BJ (cell line): Measurements from ENCODE around the gene SETD2. TPM values are rescaled to one million over a fixed set of nuclear protein-coding genes. Genes with fewer than 3 reads are reported as not detected.
"Not testable (repeated sequence)": the region's sequence is repeated elsewhere in the genome, so short reads cannot be mapped to it uniquely, and the experiment has no call there.

Experiments
- CTCF ChIA-PET: fragments of 350-600 bp; formaldehyde crosslinking; extraction: SDS; loops from one replicate; lab custom pipeline; 2021; ENCODE audit warnings: antibody characterized with exemption, inconsistent platforms; lab: Yijun Ruan, JAX
- POLR2A ChIA-PET: fragments of 300-600 bp; sonication (Branson Sonifier 250); formaldehyde crosslinking; extraction: SDS; loops from one replicate; lab custom pipeline; 2021; ENCODE audit warnings: antibody characterized with exemption; lab: Charles Lee
- DNase-seq: peaks from one replicate; pipeline ENCODE4 v3.0.0-alpha.2; 2011; ENCODE audit warnings: low read depth
- H3K27me3 ChIP-seq: 2 replicates; pipeline ENCODE4 v1.6.0; 2011; ENCODE audit warnings: low read length; ENCODE audit not compliant: control insufficient read depth, insufficient read depth
- H3K36me3 ChIP-seq: 2 replicates; pipeline ENCODE4 v1.5.1; 2011; ENCODE audit warnings: low read length; ENCODE audit not compliant: control insufficient read depth, insufficient read depth
- H3K4me3 ChIP-seq: 2 replicates; pipeline ENCODE4 v1.5.1; 2011; ENCODE audit warnings: low read depth, mild to moderate bottlenecking, control low read depth, low read length
- polyA plus RNA-seq: library from polyadenylated mRNA; depleted of rRNA; stranded (reverse); fragments of >200 nt; gene quantifications from 2 replicates; pipeline ENCODE4 v1.2.3, GENCODE V29; 2011
- TF ChIP-seq, protein P1 (sequence below): IDR thresholded peaks from 2 replicates; pipeline ENCODE4 v1.5.1; 2011; ENCODE audit warnings: low read depth, mild to moderate bottlenecking, control low read depth, inconsistent platforms, low read length, moderate library complexity; ENCODE audit not compliant: insufficient read depth

The SETD2 gene
- polyA plus RNA-seq, 1 experiment: 12.9 TPM

GRCh38 chr3:47197287-47197686, 33.4 kb upstream of the SETD2 start:
- CTCF ChIA-PET: no interaction called here
- no peak for DNase-seq
- no peaks in the 10 kb centered on the region for H3K27me3 ChIP-seq
- POLR2A ChIA-PET: no interaction called here
- TF ChIP-seq, protein P1, sequence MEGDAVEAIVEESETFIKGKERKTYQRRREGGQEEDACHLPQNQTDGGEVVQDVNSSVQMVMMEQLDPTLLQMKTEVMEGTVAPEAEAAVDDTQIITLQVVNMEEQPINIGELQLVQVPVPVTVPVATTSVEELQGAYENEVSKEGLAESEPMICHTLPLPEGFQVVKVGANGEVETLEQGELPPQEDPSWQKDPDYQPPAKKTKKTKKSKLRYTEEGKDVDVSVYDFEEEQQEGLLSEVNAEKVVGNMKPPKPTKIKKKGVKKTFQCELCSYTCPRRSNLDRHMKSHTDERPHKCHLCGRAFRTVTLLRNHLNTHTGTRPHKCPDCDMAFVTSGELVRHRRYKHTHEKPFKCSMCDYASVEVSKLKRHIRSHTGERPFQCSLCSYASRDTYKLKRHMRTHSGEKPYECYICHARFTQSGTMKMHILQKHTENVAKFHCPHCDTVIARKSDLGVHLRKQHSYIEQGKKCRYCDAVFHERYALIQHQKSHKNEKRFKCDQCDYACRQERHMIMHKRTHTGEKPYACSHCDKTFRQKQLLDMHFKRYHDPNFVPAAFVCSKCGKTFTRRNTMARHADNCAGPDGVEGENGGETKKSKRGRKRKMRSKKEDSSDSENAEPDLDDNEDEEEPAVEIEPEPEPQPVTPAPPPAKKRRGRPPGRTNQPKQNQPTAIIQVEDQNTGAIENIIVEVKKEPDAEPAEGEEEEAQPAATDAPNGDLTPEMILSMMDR: no peak
- no peaks in the 10 kb centered on the region for H3K36me3 ChIP-seq
- H3K4me3 ChIP-seq: no peak overlapping the region

- ChIA-PET POLR2A (no interaction called here), CTCF (no interaction called here)
- TF ChIP-seq, protein P1: no peak
- Histone ChIP-seq H3K27me3 (no peaks in the 10 kb centered on the region), H3K36me3 (no peaks in the 10 kb centered on the region), H3K4me3 (no peak overlapping the region)
- no peak for DNase-seq
These were observed 31.1 kb upstream of the SETD2 start for GRCh38 chr3:47194994-47195393.

GRCh38 chr3:47193871-47194859, 30.3 kb upstream of the SETD2 start:
- no peaks in the 10 kb centered on the region for H3K27me3 ChIP-seq
- TF ChIP-seq, protein P1: no peak
- H3K4me3 ChIP-seq: no peak overlapping the region
- ChIA-PET CTCF (no interaction called here), POLR2A (no interaction called here)
- no peak for DNase-seq
- no peaks in the 10 kb centered on the region for H3K36me3 ChIP-seq

GRCh38 chr3:47186285-47186684, 22.4 kb upstream of the SETD2 start:
- POLR2A ChIA-PET: no interaction called here
- DNase-seq: no peak
- CTCF ChIA-PET: interaction anchor here (0.5 kb wide), 1 partner anchor 72 kb away, joined by 3 read pairs; no protein-coding TSS in a partner anchor
- TF ChIP-seq, protein P1: no peak
- H3K4me3 ChIP-seq: no peak overlapping the region
- H3K27me3 ChIP-seq: no peaks in the 10 kb centered on the region
- no peaks in the 10 kb centered on the region for H3K36me3 ChIP-seq

DNA sequence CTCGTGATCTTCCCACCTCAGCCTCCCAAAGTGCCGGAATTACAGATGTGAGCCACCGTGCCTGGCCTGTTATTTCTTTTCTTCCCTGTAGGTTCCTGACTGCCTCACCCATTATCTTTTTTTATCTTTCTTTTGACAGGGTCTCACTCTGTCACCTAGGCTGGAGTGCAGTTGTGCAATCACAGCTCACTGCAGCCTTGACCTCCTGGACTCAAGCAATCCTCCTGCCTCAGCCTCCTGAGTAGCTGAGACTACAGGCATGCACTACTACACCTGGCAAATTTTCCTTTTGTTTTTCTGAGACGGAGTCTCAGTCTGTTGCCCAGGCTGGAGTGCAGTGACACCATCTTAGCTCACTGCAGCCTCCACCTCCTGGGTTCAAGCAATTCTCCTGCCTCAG, 17.8 kb upstream of the SETD2 start:
- H3K36me3 ChIP-seq, H3K4me3 ChIP-seq, CTCF ChIA-PET, DNase-seq, H3K27me3 ChIP-seq, POLR2A ChIA-PET: not testable (repeated sequence)

GRCh38 chr3:47180011-47180410, 16.1 kb upstream of the SETD2 start:
- H3K4me3 ChIP-seq, DNase-seq, H3K27me3 ChIP-seq, H3K36me3 ChIP-seq, POLR2A ChIA-PET, CTCF ChIA-PET: not testable (repeated sequence)
